ENCODE measurements around the gene NAP1L4. TPM values are rescaled to one million over a fixed set of nuclear protein-coding genes. Genes with fewer than 3 reads are reported as not detected.
A peak's percentile ranks its signal among the peaks of the same experiment; 100 is the strongest.

The NAP1L4 gene
- total RNA-seq, 6 experiments from 2014 or later, result 109 to 140 (median 131) TPM

GRCh38 chr11:2950825-2951224, 41.3 kb downstream of the NAP1L4 start:
- H3K4me1 Mint-ChIP-seq (ENCODE audit: low read depth), result peaks cover 58% of the 10 kb centered on the region
- H3K27me3 Mint-ChIP-seq (ENCODE audit: insufficient read depth), result peaks cover 2% of the 10 kb centered on the region; the same call in 1 of the 2 replicates
- DNase-seq, result no peak
- peaks cover 49% of the 10 kb centered on the region for H3K36me3 Mint-ChIP-seq (ENCODE audit: low read depth)
- no peak for TF ChIP-seq CTCF (IDR thresholded peaks at IDR 0.05)
- peak overlapping the region; percentile 47; the same call in 1 of the 2 replicates for H3K4me3 Mint-ChIP-seq
- no peaks in the 10 kb centered on the region for H3K9me3 Mint-ChIP-seq
- H3K27ac Mint-ChIP-seq, result peak overlapping the region; percentile 80

GRCh38 chr11:2949920-2950319, 42.2 kb downstream of the NAP1L4 start:
- Mint-ChIP-seq H3K36me3 (ENCODE audit: low read depth) (peaks cover 43% of the 10 kb centered on the region), H3K27me3 (ENCODE audit: insufficient read depth) (peaks cover 2% of the 10 kb centered on the region; the same call in 1 of the 2 replicates), H3K4me3 (no peak overlapping the region), H3K27ac (peak overlapping the region; percentile 55; the same call in 1 of the 2 replicates), H3K4me1 (ENCODE audit: low read depth) (peaks cover 67% of the 10 kb centered on the region), H3K9me3 (no peaks in the 10 kb centered on the region)
- no peak for DNase-seq
- TF ChIP-seq CTCF (IDR thresholded peaks at IDR 0.05), result no peak

- Mint-ChIP-seq H3K27me3 (ENCODE audit: insufficient read depth) (peaks cover 2% of the 10 kb centered on the region; the same call in 1 of the 2 replicates), H3K36me3 (ENCODE audit: low read depth) (peaks cover 37% of the 10 kb centered on the region), H3K4me1 (ENCODE audit: low read depth) (peaks cover 59% of the 10 kb centered on the region), H3K27ac (0 out of 2 replicates have a peak overlapping the region, but pooled peaks have one; percentile 18), H3K4me3 (no peak overlapping the region), H3K9me3 (no peaks in the 10 kb centered on the region)
- DNase-seq, result no peak
- TF ChIP-seq CTCF (IDR thresholded peaks at IDR 0.05), result no peak
Measured at GRCh38 chr11:2947744-2948143, 44.4 kb downstream of the NAP1L4 start.

- peak overlapping the region; percentile 77 for H3K4me3 Mint-ChIP-seq
- peak overlapping the region; percentile 55 for H3K27ac Mint-ChIP-seq
- TF ChIP-seq CTCF (IDR thresholded peaks at IDR 0.05), result no peak
- DNase-seq, result no peak
- H3K36me3 Mint-ChIP-seq (ENCODE audit: low read depth), result peaks cover 27% of the 10 kb centered on the region
- peaks cover 40% of the 10 kb centered on the region for H3K4me1 Mint-ChIP-seq (ENCODE audit: low read depth)
- no peaks in the 10 kb centered on the region for H3K9me3 Mint-ChIP-seq
- no peaks in the 10 kb centered on the region; the same call in 1 of the 2 replicates for H3K27me3 Mint-ChIP-seq (ENCODE audit: insufficient read depth)
Measured at GRCh38 chr11:2945757-2946287, 46.3 kb downstream of the NAP1L4 start.

GRCh38 chr11:2945031-2945756, 46.9 kb downstream of the NAP1L4 start:
- peak overlapping the region; percentile 55 for H3K27ac Mint-ChIP-seq
- H3K4me3 Mint-ChIP-seq, result peak overlapping the region; percentile 77
- peaks cover 39% of the 10 kb centered on the region for H3K4me1 Mint-ChIP-seq (ENCODE audit: low read depth)
- peaks cover 20% of the 10 kb centered on the region for H3K36me3 Mint-ChIP-seq (ENCODE audit: low read depth)
- H3K27me3 Mint-ChIP-seq (ENCODE audit: insufficient read depth), result no peaks in the 10 kb centered on the region; the same call in 1 of the 2 replicates
- DNase-seq, result peak; percentile 83
- TF ChIP-seq CTCF (IDR thresholded peaks at IDR 0.05), result no peak
- no peaks in the 10 kb centered on the region for H3K9me3 Mint-ChIP-seq
